Uterus (tissue), 2 donors: ENCODE data around the gene IDH3A.

Source experiments
- CTCF ChIP-seq, 4 experiments: fragments of 200-600 bp in 2 of 4; fragments of 450-650 bp in 2 of 4; sonication (generic) in 2 of 4; IDR thresholded peaks; one replicate each; pipeline ENCODE4 v1.5.1; 2016 to 2019; ENCODE audit warnings: antibody characterized with exemption in 4 of 4, mild to moderate bottlenecking in 2 of 4, moderate library complexity in 1 of 4
- POLR2A ChIP-seq, 2 donors: fragments of 450-650 bp; IDR thresholded peaks; one replicate each; pipeline ENCODE4 v1.6.1; 2016; ENCODE audit warnings: antibody characterized with exemption in 2 of 2, mild to moderate bottlenecking in 1 of 2, moderate library complexity in 1 of 2

DNA sequence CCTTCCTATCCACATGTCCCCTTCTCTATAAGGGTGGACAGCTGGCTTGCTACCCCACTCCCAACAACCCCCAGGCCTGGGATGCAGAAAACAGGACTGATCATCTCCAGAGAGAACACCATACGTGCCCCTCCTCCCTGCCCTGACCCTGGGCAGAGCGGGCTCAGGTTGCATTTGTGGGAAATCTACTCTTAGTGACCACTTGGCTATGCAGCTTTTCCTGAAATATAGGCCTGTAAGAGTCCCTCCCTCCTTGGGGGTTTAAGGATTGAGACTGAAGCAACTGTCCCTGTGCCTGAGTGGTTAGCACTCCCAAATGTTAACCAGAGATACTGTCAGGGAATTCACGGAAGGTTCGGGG lies 45.1 kb upstream of the IDH3A start:
- TF ChIP-seq CTCF (IDR thresholded peaks at IDR 0.05) (no peak), POLR2A (IDR thresholded peaks at IDR 0.05) (no peak)
